Cardiac muscle cell (in vitro differentiated cells and primary cell): ENCODE data around the gene DYNC2H1. TPM values are rescaled to one million over a fixed set of nuclear protein-coding genes. Genes with fewer than 3 reads are reported as not detected.

Experiments
- DNase-seq, 2 donors: peaks; one replicate each; pipeline versions ENCODE4 v3.0.0 to v3.0.0-alpha.2; 2010 to 2017; ENCODE audit warnings: low read depth in 1 of 2, low spot score in 1 of 2
- H3K27ac ChIP-seq: fragments of 200-600 bp; sonication (generic); 2 replicates; pipeline ENCODE4 v1.5.1; 2016
- H3K27me3 ChIP-seq: fragments of 200-600 bp; sonication (generic); 2 replicates; pipeline ENCODE4 v1.6.0; 2016; ENCODE audit warnings: control low read depth
- H3K36me3 ChIP-seq: fragments of 200-600 bp; sonication (generic); 2 replicates; pipeline ENCODE4 v1.5.1; 2016; ENCODE audit warnings: control low read depth
- H3K4me1 ChIP-seq: fragments of 200-600 bp; sonication (generic); 2 replicates; pipeline ENCODE4 v1.8.1; 2017; ENCODE audit warnings: low read depth, mild to moderate bottlenecking, mixed run types
- H3K4me3 ChIP-seq: fragments of 200-600 bp; sonication (generic); 2 replicates; pipeline ENCODE4 v1.5.1; 2016; ENCODE audit warnings: mild to moderate bottlenecking
- H3K9me3 ChIP-seq: fragments of 200-600 bp; sonication (generic); 2 replicates; pipeline ENCODE4 v1.5.1; 2017; ENCODE audit warnings: low read depth, mild to moderate bottlenecking, control low read depth
- polyA plus RNA-seq: library from polyadenylated mRNA; unstranded; fragments of >200 nt; fragmentation: Nextera tagmentation; extraction: Ambion mirVana; gene quantifications from 2 replicates; pipeline ENCODE4 v1.2.1, GENCODE V29; 2016
- total RNA-seq: library from RNA; depleted of rRNA; stranded (reverse); fragments of >200 nt; gene quantifications from 2 replicates; pipeline ENCODE4 v1.2.3, GENCODE V29; 2016
- TF ChIP-seq, protein P1 (sequence below): IDR thresholded peaks from 2 replicates; pipeline ENCODE4 v1.5.1; 2012; ENCODE audit warnings: low read depth, mild to moderate bottlenecking, low read length

The DYNC2H1 gene
- total and polyA plus RNA-seq, 2 experiments from 2014 or later: 3.4 to 10.5 TPM

DNA sequence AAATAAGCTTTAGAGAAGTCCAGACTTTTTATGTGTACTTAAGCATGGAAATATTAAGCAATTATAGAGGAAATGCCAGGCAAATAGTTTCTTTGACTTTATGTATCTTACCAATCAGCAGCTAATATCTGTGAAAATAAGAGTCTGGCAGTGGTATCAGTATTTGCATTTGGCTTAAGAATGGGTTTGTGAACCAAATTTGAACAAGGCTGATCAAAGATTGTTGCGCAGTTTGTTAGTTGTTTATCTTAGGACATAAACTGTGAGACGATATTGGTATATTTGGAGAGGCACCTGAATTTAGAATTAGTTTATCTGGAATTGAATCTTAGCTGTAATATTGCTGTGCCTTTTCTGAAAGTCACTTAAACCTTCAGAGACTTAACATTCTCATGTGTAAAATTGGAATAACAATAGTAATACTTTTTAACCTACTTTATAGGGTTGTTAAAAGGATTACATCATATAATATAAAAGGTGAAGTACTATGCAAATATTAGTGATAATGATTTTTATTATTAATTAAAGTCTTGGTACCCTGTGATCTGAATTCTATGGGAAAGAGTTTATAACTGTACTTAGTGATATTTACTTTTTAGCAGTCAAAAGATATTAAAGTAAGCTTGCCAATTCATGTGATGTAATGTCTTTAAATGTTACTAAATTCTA lies 66.4 kb downstream of the DYNC2H1 start:
- Histone ChIP-seq H3K36me3 (no peaks in the 10 kb centered on the region), H3K27me3 (no peaks in the 10 kb centered on the region), H3K4me3 (no peak overlapping the region), H3K27ac (no peak overlapping the region), H3K9me3 (no peaks in the 10 kb centered on the region), H3K4me1 (no peaks in the 10 kb centered on the region)
- TF ChIP-seq, protein P1, sequence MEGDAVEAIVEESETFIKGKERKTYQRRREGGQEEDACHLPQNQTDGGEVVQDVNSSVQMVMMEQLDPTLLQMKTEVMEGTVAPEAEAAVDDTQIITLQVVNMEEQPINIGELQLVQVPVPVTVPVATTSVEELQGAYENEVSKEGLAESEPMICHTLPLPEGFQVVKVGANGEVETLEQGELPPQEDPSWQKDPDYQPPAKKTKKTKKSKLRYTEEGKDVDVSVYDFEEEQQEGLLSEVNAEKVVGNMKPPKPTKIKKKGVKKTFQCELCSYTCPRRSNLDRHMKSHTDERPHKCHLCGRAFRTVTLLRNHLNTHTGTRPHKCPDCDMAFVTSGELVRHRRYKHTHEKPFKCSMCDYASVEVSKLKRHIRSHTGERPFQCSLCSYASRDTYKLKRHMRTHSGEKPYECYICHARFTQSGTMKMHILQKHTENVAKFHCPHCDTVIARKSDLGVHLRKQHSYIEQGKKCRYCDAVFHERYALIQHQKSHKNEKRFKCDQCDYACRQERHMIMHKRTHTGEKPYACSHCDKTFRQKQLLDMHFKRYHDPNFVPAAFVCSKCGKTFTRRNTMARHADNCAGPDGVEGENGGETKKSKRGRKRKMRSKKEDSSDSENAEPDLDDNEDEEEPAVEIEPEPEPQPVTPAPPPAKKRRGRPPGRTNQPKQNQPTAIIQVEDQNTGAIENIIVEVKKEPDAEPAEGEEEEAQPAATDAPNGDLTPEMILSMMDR: no peak
- DNase-seq: no peak

DNA sequence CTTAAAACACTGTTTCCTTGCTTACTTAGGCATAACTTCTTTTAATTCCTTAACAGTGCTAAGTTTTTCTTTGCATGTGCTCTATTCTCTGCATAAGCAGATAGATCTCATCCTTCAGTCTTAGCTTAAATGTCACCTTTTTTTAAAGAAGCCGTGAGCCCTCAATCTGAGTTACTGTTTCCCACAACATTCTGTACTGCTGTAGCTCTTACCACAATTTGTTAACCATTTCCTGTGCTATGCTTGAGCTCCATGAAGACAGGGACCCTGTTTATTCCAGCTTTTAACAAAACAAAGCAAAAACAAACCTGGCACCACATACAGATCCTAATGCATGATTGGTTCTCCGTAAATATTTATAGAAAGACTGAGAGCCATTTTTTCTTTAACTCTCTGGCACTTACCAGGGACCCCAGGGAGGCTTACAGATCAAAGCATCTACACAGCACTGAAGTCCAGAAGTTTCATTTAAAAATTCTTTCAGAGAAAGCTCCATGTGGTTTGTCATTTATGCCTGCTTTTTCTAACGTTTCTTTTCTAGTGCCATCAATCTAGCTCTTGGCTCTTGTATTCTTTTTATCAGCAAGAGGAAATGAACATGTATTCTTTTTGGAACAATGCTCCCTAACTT lies 74.9 kb downstream of the DYNC2H1 start:
- DNase-seq: peak in 1 of 2 donors; percentile 4
- TF ChIP-seq, protein P1: no peak
- H3K36me3 ChIP-seq: no peaks in the 10 kb centered on the region
- no peak overlapping the region for H3K4me3 ChIP-seq
- no peak overlapping the region for H3K27ac ChIP-seq
- no peaks in the 10 kb centered on the region for H3K9me3 ChIP-seq
- H3K27me3 ChIP-seq: no peaks in the 10 kb centered on the region
- H3K4me1 ChIP-seq: no peaks in the 10 kb centered on the region

DNA sequence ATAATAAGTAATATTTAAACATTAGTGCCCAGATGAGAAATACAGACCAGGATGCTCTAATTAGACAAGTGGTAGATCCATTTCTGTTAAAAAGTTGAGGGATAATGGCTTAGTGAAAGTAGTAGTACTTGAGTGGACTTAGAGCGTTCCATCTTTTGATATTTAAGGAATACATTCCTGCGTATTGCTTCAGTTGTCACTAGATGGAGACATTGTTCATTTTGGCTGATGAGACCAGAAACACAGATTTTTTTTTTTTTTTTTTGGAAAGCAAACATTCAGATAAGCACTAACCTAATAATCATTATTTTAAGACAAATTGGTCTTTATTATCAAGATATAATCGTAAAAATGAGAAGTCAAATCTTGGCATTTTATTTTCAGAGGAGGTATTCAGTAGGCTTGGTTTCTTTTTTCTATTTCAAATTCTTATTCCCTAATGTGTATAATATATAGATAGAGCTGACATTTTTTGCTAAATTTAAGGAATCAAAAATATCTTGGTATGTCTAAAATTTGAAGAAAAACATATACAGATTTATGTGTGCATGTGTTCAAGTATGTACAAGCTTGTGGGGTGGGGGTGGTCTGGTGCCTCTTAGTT lies 92.9 kb downstream of the DYNC2H1 start:
- Histone ChIP-seq H3K27me3 (no peaks in the 10 kb centered on the region), H3K27ac (no peak overlapping the region), H3K4me1 (no peaks in the 10 kb centered on the region), H3K4me3 (no peak overlapping the region), H3K9me3 (no peaks in the 10 kb centered on the region), H3K36me3 (peaks cover 14% of the 10 kb centered on the region)
- peak; percentile 52 to 69 for DNase-seq
- TF ChIP-seq, protein P1: peak; percentile 74

DNA sequence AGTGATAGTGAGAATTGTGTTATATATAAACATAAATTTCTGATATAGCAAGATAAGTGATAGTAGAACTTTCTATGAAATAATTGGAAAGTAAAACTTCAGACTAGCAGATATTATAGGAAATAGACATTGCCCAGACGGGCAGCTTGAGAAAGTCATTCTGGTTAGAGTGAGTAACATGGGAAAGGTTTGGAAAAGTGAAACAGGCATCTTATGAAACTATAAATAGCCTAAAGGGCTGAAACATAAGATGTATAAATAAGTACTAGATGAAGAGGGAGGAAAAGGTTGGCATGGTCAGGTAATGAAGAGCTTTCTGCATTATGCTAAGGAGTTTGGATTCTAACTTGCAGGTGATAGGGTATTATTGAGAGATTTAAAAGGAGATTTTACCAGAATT lies 101.3 kb downstream of the DYNC2H1 start:
- TF ChIP-seq, protein P1: no peak
- H3K36me3 ChIP-seq: no peaks in the 10 kb centered on the region
- no peak overlapping the region for H3K4me3 ChIP-seq
- H3K9me3 ChIP-seq: no peaks in the 10 kb centered on the region
- H3K27ac ChIP-seq: no peak overlapping the region
- H3K27me3 ChIP-seq: no peaks in the 10 kb centered on the region
- H3K4me1 ChIP-seq: no peaks in the 10 kb centered on the region
- no peak for DNase-seq

DNA sequence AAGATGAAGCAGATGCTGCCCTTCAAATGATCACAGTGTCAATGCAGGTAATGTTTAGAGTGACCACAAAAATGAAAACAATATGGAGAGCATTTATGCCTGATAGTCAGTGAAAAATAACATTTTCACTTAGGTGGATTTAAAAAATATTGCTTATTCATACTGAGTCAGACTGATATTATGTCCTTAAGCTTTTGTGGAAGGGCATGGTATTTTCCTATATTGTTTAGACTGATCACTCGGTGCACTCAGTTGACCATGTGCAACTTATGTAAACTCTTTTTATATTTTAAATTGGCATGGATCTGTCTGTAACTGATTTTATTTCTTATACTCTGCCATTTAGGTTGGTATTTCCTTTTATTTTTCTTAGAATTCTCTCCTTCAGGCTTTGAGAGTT lies 106.6 kb downstream of the DYNC2H1 start:
- Histone ChIP-seq H3K27me3 (no peaks in the 10 kb centered on the region), H3K4me1 (no peaks in the 10 kb centered on the region), H3K9me3 (no peaks in the 10 kb centered on the region), H3K27ac (no peak overlapping the region), H3K4me3 (no peak overlapping the region), H3K36me3 (no peaks in the 10 kb centered on the region)
- DNase-seq: no peak
- TF ChIP-seq, protein P1: no peak
